Peyer's patch (tissue), 4 donors: ENCODE data around the gene NECAB2.

Experiments
- CTCF ChIP-seq, 6 experiments: fragments of 450-650 bp in 4 of 6; fragments of 200-600 bp in 2 of 6; sonication (generic) in 1 of 6; IDR thresholded peaks; one replicate each; pipeline ENCODE4 v1.5.1; 2017 to 2019; ENCODE audit warnings: antibody characterized with exemption in 6 of 6, mild to moderate bottlenecking in 3 of 6, moderate library complexity in 1 of 6
- POLR2A ChIP-seq, 2 donors: fragments of 450-650 bp; IDR thresholded peaks; one replicate each; pipeline ENCODE4 v1.5.1; 2017; ENCODE audit warnings: antibody characterized with exemption in 2 of 2, mild to moderate bottlenecking in 2 of 2, moderate library complexity in 2 of 2

GRCh38 chr16:84040823-84041820, 73.1 kb downstream of the NECAB2 start:
- TF ChIP-seq CTCF (IDR thresholded peaks at IDR 0.05) (no peak), POLR2A (IDR thresholded peaks at IDR 0.05) (no peak)
